Hematopoietic multipotent progenitor cell treated with erythropoietin and hydrocortisone succinate and interleukin-3 and kit ligand, for 6 days (in vitro differentiated cells): Measurements from ENCODE around the gene PPP6R3.
A peak's percentile ranks its signal among the peaks of the same experiment; 100 is the strongest.
"Not testable (repeated sequence)": the region's sequence is repeated elsewhere in the genome, so short reads cannot be mapped to it uniquely, and the experiment has no call there.

Source experiments
- DNase-seq: peaks from one replicate; pipeline ENCODE4 v3.0.0-alpha.2; 2015

The PPP6R3 gene

DNA sequence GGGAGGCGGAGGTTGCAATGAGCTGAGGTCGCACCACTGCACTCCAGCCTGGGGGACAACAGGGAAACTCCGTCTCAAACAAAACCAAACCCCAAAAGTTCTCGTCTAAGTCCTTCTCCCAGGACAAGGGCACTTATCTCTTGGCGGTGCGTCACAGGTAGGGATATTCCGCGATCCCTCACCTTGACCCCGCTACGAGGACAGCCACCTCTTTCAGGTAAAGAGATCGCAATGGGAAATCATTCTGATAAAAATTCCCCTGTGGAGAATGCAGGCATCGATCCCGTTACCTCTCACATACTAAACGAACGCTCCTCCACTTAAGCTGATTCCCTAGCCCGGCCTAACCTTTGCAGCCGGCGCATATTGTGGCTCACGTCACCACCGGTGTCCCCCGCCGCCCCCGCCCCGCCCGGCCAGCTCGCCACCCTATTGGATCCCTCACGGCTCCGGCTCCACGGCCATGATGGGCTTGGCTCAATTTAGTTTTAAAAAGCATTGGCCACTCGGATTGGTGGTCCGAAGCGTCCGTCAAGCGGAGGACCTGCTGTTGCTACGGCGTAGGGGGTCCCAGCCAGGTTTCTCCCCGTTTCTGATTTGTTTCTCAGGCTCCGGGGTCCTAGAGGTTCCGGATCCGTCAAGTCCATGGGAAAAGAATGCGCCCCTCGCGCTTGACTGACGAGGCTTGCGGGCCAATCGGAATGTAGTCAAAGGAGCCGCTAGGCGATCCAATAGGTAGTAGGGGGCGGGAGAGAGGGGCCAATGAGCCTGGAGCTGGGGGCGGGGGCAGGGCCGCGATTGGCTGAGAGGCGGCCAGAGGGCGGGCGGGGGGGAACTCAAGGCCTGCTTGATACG lies 439 bp upstream of the PPP6R3 start:
- DNase-seq: peak; percentile 100

DNA sequence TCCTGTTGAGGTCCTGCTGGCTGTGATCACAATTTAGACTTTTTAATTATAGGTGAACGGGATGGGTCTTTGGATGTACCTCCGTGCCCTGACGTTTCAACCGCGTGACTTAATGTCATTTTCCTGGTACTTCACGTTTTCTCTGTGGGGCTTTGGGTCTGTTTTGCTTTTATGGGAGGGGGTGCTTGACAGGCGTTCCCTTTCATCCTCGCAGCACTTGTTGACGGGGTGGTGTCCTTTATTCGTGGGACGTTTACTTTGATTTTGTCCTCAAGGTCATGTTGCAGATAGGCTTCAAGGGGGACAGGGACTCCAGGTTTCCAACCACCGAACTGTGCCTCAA lies 994 bp downstream of the PPP6R3 start:
- DNase-seq: no peak

DNA sequence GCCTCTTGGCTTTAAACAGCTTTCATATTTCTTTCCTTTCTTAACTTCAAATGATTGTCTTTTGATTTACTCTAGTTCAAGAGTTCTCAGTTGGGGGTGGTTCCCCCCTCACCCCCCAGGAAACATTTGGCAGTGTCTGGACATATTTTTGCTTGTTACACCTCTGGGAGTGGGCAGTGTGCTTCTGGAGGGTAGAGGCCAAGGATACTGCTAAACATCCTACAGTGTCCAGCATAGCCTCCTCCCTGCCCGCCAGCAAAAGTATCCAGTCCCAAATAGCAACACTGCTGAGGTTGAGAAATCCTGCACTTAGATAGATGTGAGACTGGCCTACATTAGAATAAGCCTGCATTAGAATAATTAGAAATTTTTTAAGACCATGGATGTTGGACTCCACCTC lies 3.2 kb downstream of the PPP6R3 start:
- DNase-seq: no peak

DNA sequence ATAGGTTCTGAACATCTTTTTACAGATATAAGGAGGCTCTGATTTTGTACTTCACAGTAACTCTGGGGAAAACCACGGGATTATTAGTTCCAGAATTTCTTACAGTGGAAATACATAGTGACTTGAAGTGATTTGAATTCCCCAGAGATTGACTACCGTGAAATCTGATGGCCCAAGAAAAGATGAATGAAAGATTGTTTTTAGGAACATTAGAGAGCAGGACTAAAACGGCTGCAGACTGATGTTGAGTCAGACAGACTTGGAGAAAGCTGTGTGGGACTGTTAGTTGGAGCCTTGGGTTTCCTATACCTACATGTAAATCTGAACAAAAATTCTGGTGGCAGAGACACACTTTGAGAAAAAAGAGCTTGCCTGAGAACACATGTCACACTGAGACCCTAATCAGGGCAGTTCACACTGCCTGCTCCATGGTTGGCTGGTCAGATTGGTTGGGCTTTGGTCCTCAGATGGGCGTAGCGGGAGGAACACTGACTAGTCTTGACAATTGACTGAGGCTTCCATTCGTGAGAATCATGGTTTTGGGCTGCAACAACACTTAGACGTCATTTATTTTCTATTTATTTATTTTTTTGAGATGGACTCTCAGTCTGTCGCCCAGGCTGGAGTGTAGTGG lies 6.8 kb downstream of the PPP6R3 start:
- DNase-seq: no peak

DNA sequence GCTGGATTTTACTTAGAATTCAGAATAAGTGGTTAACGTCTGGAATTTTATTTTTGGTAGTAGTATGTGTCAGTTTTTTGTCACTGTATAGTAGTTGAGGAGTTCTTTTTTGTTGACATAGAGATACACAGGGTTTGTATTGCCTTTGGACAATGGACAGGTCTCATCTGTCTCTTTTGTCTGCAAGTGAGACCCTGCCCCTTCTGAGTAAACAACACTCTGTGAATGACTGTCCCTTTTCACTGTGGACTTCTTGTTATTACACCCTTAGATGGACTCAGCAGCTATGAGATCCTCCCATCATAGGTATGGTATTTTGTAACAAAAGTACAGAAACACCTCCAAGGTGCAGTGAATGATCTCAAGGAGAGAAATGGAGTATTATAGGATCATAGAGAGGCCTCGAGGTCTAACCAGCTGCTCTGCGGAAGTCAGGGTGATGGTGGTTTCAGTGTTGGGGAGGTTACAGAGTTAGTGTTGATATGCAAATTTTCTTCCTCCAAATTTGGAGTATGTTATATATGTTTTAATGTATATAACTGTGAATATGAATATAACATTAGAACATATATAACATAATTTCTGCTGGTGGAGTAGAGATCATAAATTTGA lies 7.8 kb downstream of the PPP6R3 start:
- DNase-seq: no peak

DNA sequence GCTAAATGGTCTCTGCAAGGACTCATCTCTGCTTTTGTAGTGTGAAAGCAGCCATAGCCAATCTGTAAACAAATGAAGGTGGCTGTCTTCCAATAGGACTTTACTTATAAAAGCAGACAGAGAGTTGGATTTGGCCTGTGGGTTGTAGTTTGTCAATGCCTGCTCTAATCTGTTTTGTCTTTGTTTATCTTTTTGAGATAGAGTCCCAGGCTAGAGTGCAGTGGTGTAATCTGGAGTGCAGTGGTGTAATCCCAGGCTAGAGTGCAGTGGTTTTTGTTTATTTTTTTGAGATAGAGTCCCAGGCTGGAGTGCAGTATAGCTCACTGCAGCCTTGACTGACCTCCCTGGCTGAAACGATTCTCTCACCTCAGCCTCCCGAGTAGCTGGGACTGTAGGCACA lies 8.6 kb downstream of the PPP6R3 start:
- peak; percentile 37 for DNase-seq

DNA sequence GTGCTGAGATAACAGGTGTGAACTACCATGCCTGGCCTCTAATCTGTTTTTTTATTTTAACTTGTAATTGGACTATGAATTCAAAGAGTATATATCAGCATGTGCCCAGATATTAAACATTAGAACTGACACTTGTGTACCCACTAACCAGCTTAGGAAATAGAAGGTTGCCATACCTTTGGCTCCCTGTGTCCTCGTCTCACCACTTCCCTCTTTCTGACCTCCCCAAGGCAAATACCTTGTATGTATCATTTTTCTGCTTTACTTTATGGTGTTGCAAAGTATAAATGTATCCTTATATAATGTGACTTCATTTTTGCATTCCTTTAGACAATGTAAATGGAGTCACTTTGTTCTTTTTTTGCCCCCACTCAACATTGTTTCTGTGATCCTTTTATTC lies 9.1 kb downstream of the PPP6R3 start:
- DNase-seq: no peak

DNA sequence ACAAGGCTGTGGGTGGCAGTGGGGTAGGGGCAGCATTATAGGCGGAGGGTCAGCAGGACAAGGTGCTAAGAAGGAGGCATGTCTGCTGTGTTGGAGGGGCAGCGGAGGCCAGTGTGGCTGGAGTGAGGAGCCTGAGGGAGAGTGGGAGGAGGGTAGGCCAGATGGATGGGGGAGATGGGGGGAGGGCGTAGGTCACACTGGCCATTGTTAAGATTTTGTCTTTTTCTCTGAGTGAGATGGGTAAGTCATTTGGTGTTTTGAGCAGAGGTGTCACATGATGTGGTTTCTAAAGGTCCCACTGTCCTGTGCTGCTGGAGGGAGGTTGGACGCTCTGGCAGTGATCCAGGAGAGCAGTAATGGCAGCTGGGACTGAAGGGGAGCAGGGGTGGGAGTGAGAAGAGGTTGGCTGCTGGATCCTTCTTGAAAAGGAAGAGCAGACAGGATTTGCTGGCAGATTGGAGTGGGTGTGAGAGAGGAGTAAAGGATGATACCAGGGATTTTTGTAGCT lies 9.8 kb downstream of the PPP6R3 start:
- DNase-seq: peak; percentile 43

DNA sequence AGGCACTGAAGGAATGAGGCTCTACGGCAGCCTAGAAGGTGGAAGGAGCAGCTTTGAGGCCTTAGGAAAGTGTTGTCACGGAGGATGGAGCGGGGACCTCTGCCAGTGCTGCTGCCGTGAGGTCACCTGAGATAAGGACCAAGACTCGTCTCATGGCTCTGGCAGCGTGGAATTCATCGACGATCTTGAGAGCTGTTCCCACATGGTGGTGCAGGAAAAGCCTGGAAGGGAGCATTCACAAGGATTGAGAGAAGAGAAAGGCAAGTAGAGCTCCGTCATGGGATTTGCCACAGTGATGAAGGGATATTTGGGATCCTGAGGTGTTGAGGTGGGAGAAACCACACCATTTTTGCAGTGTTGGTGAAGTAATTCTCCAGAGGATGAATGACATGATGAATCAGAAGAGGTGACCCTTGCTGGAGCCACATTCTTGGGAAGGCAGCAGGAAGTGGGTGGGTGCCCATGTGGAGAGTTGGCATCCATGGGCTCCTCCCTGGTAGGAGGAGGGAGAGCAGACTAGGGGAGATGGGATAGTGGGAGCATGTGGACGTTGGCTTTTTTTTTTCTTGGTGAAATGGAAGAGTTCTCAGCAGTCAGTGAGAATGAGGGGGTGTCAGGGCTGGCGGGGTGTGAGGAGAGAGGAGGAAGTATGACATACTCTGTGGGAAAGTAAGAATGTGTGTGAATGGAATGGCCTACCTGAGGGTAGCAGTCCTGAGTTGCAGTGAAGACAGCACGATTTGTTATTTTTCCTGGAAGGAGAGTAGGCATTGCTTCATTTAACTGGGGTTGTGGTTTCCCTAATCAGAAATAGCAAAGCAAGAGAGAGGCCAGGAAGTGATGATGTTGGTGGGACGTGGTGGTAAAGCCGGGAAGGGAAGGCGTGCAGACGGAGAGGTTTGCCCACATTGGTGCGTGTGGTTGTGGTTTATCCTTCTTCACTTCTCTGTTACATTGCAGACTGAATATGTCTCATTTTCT lies 11.1 kb downstream of the PPP6R3 start:
- peak; percentile 76 for DNase-seq

DNA sequence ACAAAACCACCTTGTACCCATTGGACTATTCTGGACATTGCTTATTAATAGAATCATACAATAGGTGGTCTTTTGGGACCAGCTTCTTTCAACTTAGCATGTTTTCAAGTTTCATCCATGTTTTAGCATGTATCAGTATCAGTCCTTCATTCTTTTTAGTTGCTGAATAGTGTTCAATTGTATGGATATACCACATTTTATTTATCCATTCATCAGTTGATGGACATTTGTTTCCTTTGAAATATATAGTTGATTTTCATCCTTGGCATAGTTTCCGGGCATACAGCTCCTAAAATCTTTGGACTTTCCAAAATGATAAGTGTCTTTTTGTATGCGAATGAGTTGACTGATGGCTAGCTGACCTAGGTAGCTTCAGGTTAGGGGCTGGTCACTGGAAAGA lies 12.2 kb downstream of the PPP6R3 start:
- DNase-seq: no peak

DNA sequence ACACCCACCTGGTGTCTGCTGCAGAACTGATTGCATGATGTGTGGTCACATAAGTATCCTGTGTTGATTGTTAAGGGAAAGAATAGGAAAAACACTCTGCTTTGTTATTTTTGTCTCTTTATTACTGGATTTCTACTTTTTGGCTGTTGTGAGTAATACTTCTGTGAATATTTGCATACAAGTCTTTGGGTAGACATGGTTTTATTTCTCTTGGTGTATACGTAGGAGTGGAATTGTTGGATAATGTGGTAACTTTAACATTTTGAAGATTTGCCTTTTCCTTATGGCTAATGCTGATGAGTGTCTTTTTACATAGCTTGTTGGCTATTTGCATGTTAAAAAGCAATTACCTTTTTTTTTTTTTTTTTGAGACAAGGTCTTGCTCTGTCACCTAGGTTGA lies 13.1 kb downstream of the PPP6R3 start:
- DNase-seq: no peak

DNA sequence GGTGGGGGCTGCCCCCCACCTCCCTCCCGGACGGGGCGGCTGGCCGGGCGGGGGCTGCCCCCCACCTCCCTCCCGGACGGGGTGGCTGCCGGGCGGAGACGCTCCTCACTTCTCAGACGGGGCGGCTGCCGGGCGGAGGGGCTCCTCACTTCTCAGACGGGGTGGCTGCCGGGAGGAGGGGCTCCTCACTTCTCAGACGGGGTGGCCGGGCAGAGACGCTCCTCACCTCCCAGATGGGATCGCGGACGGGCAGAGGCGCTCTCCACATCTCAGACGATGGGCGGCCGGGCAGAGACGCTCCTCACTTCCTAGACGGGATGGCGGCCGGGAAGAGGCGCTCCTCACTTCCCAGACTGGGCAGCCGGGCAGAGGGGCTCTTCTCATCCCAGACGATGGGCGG lies 15.1 kb downstream of the PPP6R3 start:
- not testable (repeated sequence) for DNase-seq

DNA sequence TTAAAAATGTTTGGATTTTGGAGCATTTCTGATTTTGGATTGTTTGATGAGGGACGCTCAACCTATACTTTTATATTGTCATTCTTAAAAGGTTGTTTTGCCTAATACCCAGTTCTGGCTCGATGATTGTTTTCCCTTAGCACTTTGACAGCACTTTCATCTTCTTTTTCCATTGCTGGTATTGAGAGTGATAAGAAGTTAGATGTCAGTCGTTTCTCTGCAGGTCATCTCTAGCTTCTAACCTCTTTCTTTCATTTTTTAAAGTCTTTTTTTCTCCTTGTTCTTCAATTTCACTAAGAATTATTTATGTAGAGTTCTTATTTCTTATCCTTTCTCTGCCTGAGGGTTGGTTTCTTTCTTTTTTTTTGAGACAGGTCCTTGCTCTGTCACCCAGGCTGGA lies 18.8 kb downstream of the PPP6R3 start:
- no peak for DNase-seq

DNA sequence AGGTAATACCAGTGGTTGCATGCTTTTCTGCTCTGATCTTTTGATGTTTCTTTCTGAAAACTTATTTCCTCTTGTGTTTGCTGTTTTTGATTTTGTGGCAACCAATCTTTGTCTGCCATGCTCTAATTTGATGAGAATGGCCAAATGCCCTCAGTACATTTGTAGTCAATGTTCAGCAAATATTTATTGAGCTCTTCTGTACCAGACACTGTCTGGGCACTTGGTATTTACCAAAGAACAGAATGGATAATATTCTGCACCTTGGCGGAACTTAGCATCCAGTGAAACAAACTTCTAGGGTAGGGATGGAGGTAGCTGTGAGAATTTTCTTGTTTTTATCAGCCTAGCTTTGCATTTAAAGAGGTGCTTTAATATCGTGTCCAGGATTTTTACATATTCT lies 19.6 kb downstream of the PPP6R3 start:
- DNase-seq: no peak

DNA sequence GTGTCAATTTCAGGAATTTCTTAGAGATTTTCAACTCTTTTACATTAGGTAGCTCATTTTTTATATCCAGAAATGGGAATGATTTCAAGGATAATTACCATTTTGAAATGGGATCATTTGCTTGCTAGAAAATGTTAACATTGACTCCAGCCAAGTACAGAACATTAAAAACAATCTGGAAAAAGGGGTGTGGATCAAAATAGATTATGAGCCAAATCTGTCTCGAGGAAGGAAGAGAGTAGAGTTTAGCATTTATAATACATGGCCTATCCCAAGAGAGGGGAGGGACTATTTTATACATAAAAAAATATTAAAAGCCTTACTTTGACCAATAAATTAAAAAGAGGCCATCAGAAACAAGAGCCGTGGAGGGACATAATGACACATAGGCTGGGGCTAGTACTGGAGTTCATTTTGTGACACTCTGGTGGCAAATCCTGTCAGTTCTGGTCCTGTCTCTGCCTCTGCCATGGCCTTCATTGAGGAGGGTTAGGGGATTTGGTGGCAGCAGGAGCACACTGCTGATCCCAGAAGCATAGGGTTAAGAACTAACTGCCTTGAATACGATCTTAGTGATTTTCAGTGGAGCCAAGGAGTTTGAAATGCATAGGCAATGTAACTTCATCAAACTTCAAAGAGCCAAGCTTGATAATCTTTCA lies 20.4 kb downstream of the PPP6R3 start:
- no peak for DNase-seq

DNA sequence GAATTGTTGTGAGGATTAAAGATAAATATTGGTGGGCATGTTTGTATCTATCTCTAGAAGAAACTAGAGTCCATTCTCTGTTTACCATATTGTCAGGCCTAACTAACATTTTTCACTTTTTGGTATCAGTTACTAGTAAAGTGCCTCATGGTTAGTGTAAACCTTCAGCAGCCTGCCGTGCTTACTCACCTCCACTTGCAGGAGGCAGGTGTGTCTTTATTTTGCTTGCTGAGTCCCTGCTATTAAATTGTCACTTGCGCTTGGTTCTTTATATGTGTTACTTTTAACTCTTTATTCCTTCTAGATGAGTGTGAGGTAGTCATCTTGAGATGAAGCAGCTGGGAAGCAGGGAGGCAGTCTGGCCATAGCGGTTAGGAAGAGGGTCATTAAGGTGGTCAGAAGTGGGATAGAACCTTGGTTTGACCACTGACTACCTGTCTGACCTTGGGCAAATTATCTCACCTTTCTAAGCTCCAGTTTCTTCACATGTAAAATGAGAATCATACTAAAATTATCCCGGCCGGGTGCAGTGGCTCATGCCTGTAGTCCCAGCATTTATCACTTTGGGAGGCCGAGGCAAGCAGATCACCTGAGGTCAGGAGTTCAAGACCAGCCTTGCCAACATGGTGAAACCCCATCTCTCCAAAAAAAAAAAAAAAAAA lies 21.2 kb downstream of the PPP6R3 start:
- no peak for DNase-seq

DNA sequence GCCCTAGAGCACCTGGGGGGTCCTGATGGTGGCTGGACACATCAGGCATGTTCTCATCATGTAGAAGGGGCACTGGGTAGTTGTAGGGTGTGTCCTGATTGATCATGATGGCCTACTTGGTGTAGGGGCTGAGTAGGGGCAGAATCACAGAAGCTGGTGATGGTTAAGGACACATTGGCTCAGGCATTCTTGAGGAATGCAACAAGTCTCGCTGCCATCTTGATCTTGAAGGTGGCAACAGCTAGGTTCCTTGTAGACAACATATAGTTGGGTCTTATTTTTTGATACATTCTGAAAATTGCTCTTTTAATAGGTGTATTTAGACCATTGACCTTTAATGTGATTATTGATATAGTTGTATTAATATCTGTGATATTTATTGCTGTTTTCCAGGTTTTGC lies 28.1 kb downstream of the PPP6R3 start:
- DNase-seq: no peak

DNA sequence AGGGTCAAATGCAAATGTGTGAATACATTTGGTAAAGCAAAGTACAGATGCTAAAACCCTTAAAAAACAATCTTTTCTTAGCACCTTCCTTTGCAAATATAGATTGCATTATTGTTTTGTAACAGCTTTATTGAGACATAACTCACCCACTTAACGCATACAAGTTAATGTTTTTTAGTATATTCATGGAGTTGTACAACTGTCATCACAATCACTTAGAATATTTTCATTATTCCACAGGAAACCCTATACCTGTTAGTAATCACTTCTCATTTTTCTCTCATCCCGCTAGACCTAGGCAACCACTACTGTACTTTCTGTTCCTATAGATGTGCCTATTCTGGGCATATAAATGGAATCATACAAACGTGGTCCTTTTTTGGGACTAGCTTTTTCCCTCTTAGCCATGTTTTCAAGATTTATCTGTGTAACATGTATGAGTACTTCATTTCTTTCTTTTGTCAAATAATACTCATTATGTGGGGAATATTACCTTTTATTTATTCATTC lies 34.7 kb downstream of the PPP6R3 start:
- no peak for DNase-seq

DNA sequence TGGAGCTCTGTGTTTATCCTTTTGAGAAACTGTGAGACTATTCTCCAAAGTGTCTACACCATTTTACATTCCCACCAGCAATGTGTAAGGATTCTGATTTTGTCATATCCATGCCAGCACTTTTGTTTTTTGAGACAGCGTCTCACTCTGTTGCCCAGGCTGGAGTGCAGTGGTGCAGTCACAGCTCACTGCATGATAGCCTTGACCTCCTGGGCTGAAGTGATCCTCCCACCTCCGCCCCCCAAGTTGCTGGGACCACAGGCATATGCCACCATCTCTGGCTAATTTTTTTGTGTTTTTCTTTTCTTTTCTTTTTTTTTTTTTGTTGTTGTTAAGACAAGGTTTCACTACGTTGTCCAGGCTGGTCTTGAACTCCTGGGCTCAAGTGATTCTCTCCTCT lies 35.3 kb downstream of the PPP6R3 start:
- no peak for DNase-seq

DNA sequence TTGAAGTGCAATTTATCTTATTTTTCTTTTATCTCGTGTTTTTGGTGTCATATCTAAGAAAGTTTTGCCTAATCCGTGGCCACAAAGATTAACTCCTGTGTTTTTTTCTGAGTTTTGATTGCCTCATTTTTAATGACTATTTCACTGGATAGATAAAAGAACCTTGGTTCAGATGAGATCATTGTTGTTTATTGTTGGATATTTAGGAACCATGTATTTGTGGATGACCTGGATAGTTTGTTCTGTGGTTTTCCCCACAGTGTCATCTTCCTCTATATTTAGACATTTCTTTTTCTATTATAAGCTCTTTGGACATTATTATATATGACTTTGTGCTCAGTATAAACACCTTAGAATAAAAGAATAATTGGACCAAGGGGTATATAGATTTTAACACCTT lies 37.2 kb downstream of the PPP6R3 start:
- peak; percentile 35 for DNase-seq

DNA sequence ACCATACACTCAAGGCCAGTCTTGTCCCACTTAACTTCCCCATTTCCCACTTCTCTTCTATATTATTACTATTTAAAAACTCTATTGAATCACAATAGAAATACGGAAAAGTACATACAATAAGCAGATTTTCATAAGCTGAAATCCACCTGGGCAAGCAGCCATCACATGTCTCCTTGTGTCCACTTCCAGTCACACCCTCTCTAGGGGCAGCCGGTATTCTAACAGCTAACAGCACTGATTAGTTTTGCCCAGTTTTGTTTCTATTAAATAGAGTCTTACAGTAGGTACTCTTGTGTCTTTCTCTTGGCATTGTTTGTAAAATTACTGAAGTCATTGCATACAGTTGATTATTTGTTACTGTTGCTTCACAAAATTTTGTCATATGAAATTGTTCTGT lies 37.8 kb downstream of the PPP6R3 start:
- DNase-seq: no peak
